ENCODE data around the gene KIAA0753.

- TF ChIP-seq, protein P1, sequence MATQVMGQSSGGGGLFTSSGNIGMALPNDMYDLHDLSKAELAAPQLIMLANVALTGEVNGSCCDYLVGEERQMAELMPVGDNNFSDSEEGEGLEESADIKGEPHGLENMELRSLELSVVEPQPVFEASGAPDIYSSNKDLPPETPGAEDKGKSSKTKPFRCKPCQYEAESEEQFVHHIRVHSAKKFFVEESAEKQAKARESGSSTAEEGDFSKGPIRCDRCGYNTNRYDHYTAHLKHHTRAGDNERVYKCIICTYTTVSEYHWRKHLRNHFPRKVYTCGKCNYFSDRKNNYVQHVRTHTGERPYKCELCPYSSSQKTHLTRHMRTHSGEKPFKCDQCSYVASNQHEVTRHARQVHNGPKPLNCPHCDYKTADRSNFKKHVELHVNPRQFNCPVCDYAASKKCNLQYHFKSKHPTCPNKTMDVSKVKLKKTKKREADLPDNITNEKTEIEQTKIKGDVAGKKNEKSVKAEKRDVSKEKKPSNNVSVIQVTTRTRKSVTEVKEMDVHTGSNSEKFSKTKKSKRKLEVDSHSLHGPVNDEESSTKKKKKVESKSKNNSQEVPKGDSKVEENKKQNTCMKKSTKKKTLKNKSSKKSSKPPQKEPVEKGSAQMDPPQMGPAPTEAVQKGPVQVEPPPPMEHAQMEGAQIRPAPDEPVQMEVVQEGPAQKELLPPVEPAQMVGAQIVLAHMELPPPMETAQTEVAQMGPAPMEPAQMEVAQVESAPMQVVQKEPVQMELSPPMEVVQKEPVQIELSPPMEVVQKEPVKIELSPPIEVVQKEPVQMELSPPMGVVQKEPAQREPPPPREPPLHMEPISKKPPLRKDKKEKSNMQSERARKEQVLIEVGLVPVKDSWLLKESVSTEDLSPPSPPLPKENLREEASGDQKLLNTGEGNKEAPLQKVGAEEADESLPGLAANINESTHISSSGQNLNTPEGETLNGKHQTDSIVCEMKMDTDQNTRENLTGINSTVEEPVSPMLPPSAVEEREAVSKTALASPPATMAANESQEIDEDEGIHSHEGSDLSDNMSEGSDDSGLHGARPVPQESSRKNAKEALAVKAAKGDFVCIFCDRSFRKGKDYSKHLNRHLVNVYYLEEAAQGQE (IDR thresholded peaks at IDR 0.05; ENCODE audit: low read depth): no peak
- no peak for TF ChIP-seq CREB1 (IDR thresholded peaks at IDR 0.05; ENCODE audit: low read depth)
- TF ChIP-seq MAX (IDR thresholded peaks at IDR 0.05): no peak
- no peak for TF ChIP-seq TAF1 (IDR thresholded peaks at IDR 0.05; ENCODE audit: low read depth)
- TF ChIP-seq EGR1 (IDR thresholded peaks at IDR 0.05): no peak
- no peak for TF ChIP-seq CEBPB (IDR thresholded peaks at IDR 0.05)
- TF ChIP-seq EP300 (IDR thresholded peaks at IDR 0.05; ENCODE audit: borderline replicate concordance): no peak; the same call in 1 of the 2 replicates
- no peak for TF ChIP-seq RAD21 (IDR thresholded peaks at IDR 0.05; ENCODE audit: low read depth)
- TF ChIP-seq TEAD4 (IDR thresholded peaks at IDR 0.05): no peak
- no peak for TF ChIP-seq TCF12 (IDR thresholded peaks at IDR 0.05; ENCODE audit: low read depth)
- TF ChIP-seq NFIC (IDR thresholded peaks at IDR 0.05): no peak
- TF ChIP-seq ZBTB7A (IDR thresholded peaks at IDR 0.05; ENCODE audit: low read depth): no peak
- no peak for TF ChIP-seq USF1 (IDR thresholded peaks at IDR 0.05)
- TF ChIP-seq FOXM1 (IDR thresholded peaks at IDR 0.05; ENCODE audit: borderline replicate concordance, low read depth): no peak
Observed at GRCh38 chr17:6669479-6670212, 29.1 kb upstream of the KIAA0753 start.
